GM18507 (cell line): ENCODE data around the gene FRY.

Experiments used
- DNase-seq: peaks from one replicate; pipeline ENCODE4 v3.0.0; 2011; ENCODE audit warnings: low read depth; ENCODE audit not compliant: insufficient read length; ENCODE audit errors: extremely low spot score
- FAIRE-seq: peaks from 2 replicates; lab custom pipeline; 2011; peaks lifted over from hg19 to GRCh38; lab: Jason Lieb, UNC

The FRY gene

DNA sequence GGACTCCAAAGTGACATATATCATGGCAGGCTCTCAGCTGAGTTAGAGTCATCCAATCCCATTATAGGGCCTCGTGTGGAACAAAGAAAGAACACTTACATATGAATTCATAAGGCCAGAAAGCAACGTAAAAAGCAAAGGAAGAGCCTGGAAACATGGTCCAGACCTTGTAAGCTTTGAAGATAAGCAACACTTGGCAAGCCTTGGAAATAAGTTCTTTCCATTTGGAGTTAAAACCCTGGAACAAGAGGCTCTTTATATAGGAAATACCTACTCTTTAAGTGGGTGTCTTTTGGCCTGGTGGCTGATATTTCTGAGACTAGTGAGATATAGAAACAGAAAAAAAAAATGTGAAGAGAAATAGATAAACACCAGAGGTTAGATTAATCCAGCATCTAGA lies 234.2 kb downstream of the FRY start:
- DNase-seq (no peak), FAIRE-seq (no peak)

GRCh38 chr13:32266130-32266529 lies 234.6 kb downstream of the FRY start:
- FAIRE-seq (no peak), DNase-seq (no peak)

DNA sequence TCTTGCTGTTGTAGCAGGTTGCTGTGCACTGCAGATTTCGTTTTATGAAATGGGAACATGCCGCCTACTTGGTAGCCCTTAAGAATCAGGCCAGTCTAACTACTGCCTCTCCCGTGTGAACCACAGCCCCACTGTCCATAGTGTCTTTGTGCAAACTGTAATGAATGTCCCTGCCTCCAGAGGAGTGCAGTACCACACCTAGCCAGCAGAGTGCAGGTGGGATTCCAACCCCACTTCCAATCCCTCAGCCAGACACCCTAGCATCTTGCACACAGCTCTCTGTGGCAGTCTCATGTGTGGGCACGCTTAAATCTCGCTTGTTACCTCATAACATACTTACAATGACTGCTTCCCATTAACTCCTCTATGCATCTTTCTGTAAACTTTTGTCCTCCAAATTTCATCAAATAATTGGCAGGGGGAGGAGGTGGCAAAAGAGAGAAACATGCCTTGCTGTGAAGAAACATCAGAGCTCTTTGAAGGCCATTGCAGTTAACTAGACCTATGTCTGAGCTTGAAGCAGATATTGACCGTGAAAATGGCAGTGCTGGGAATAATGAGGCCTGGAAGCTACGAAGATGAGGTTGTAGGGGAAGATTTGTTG lies 236.4 kb downstream of the FRY start:
- no peak for DNase-seq
- FAIRE-seq: peak; percentile 35

DNA sequence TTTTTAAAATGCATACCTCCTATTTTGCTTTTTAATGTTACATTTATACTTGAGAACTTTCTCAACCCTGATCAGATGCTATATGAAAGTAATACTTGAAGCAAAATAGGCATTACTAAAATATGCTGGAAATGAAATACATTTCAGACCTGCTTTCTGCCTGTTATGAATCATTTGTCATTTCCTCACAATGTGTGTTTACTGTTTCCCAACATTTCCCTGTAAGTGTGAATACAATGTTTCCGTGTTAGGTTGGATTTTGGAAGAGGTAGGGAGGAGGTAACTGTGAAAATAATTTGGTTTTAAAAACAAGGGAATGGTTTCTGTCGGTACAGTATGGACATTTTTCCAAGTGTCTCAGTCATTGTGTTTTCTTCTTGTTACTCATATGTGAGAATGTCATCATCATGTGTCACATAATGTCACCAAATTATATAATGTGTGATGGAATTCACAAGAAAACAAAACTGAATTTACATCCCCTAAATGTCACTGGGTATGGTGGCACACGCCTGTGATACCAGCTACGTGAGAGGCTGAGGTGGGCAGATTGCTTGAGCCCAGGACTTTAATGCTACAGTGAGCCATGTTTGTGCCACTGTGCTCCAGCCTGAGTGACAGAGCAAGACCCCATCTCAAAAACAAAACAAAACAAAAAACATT lies 240.6 kb downstream of the FRY start:
- peak; percentile 12 for FAIRE-seq
- DNase-seq: no peak

DNA sequence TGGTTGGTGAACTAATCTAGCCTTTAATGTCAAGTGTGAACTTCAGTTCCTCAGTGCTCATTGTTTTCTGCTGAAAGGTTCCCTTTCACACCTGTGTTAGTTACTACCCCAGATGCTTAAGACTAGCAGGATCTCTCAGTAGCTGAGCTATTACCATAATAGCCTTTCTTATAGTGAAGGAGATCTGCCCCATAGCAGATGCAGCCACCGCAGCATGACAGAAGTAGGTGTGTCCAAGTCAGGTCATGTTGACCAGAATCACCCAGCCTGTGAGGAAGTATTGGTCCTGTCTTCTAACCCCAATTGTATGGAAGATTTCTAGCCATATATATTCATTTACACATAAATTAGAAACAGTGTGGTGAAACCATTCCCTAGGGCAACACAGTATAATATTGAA lies 246.3 kb downstream of the FRY start:
- no peak for FAIRE-seq
- no peak for DNase-seq

DNA sequence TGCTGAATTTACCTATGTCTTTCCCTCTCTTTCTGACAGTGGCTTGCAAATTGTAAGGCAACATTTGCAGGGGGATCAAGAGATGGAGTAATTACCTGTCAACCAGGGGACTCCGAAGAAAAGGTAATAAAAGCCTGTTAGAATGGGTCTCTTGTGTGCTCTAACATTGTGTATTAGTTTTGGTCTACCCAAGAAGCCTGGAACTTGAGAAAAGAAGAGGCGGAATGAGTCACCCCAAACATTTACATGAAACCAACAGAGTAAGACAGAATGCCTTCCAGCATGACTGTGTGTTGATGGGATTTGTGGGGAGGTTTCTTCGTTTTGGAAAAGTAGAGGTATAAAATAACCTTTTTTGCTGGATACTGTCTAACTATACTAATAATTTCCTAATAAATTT lies 246.9 kb downstream of the FRY start:
- DNase-seq (no peak), FAIRE-seq (no peak)

DNA sequence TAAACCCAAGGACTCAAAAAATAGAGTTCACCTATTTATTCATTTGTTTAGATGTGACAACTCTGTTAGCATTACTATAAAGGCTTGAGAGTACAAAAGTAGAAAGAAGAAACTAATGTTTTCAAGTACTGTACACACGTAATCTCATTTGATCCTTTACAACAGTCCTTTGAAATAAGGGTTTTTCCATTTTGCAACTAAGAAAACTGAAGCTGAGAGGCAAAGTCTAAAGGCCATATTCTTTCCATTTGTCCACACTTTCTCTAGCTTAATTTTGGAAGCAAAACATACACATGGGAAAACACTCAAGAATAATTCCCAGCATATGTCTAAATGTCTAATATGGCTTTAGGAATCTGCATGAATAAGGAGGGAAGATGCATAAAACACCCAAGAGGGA lies 249.5 kb downstream of the FRY start:
- no peak for FAIRE-seq

GRCh38 chr13:32282096-32282711 lies 250.6 kb downstream of the FRY start:
- DNase-seq: no peak
- FAIRE-seq: no peak

More for the DNA sequence above, 249.5 kb downstream of the FRY start:
- no peak for DNase-seq

GRCh38 chr13:32284927-32285632 lies 253.5 kb downstream of the FRY start:
- no peak for DNase-seq

GRCh38 chr13:32285633-32285965 lies 254.0 kb downstream of the FRY start:
- FAIRE-seq (no peak), DNase-seq (no peak)

More at GRCh38 chr13:32284927-32285632, 253.5 kb downstream of the FRY start:
- no peak for FAIRE-seq

GRCh38 chr13:32297206-32297605 lies 265.6 kb downstream of the FRY start:
- DNase-seq (no peak), FAIRE-seq (no peak)

- FAIRE-seq (no peak), DNase-seq (no peak)
These were observed 267.1 kb downstream of the FRY start for GRCh38 chr13:32298695-32299094.

DNA sequence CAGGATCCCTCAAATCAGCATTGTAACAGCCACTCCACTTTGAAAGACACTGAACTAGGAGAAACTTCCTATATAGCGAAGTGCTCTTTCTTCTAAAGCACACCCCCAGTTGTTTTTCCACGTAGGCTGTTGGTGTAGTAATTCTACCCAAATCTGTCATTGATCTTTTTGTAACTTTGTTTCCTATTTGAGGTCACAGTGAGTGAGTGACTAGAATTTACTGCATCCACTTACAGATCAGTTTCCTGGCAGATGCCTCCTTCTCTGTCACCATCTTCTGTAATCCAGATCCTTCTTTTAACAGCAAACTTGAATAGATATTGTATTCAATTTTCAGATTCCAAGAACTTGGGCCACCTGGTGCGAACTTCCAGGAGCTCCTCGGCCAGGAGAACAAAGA lies 268.3 kb downstream of the FRY start:
- DNase-seq (no peak), FAIRE-seq (no peak)

DNA sequence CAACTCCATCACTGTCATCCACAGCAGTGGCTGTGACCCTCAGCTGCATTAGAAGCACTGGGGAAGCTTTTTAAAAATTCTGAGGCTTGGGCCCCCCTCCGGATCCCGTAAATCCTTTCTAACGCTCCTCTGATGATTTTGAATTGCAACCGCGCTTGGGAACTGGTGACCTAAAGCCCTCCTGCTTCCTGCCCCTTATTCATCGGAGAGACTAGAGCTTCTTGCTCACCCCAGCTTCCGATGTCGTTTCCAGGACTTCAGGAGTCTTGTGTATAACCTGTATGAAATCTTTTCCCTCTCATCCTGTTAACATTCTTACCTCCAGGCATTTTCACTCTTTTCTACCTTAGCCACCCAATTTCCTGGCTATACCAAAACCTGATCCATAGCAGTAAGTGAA lies 268.8 kb downstream of the FRY start:
- FAIRE-seq (no peak), DNase-seq (no peak)

- no peak for DNase-seq
- no peak for FAIRE-seq
These were observed 269.3 kb downstream of the FRY start for GRCh38 chr13:32300920-32301319.

DNA sequence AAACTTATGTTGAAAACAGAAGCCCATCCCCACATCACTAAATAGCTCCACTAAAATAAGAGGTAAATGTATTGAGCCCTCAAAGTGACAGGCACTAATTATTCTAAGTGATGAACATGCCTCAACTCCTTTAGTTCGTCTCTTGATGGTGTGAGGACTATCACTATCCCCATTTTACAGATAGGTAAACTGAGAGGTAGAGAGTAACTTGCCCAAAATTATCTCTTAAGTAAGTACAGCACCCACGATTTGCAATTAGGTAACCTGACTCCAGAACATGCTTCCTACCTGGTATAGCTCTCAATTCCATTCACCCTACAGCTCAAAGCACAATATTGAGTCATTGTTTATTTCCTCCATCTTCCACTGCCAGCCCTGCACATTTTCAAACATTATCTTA lies 270.9 kb downstream of the FRY start:
- DNase-seq (no peak), FAIRE-seq (no peak)

GRCh38 chr13:32305646-32306045 lies 274.1 kb downstream of the FRY start:
- FAIRE-seq (no peak), DNase-seq (no peak)

- DNase-seq: no peak
These were observed 277.9 kb downstream of the FRY start for GRCh38 chr13:32309312-32310133.

DNA sequence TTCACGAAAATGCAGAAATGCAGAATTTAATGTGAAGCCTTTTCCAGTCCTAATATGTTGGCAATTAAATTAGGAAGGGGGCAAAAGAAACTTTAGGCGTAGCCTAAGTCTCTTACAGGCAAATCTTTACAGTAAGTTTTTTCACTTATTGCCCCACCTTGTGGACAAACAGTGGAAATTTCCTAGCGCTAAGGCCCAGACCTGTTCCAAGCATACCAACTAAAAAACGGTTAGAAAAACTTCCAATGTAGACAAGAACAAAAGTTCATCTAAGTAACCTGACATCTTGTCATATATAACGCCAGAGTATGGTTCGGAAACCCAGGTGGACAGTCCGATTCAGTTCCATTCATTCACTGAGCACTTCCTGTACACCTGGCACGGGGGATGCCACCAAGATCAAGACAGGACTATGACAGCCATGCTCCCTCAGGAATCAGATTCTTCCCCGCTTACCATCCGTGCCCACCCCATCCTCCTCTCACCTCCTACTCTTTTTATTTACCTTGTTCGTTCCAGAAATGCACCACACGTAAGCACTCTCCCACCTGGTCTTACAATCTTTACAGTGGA lies 278.6 kb downstream of the FRY start:
- DNase-seq (no peak), FAIRE-seq (peak; percentile 91)

More at GRCh38 chr13:32309312-32310133, 277.9 kb downstream of the FRY start:
- FAIRE-seq: no peak
